CD14-positive monocyte (primary cell): ENCODE measurements around the gene COQ8A. TPM values are rescaled to one million over a fixed set of nuclear protein-coding genes. Genes with fewer than 3 reads are reported as not detected.

Source experiments
- DNase-seq, 3 donors: peaks; one replicate each; pipeline ENCODE4 v3.0.0-alpha.2; 2011 to 2022
- H2AFZ ChIP-seq: 2 replicates; pipeline ENCODE4 v1.6.0; 2012; ENCODE audit warnings: mild to moderate bottlenecking, low read depth, low read length, inconsistent platforms; ENCODE audit not compliant: insufficient read depth, poor library complexity, severe bottlenecking
- H3K27ac ChIP-seq, 2 donors: 1 replicate in 1 of 2; 2 replicates in 1 of 2; pipeline ENCODE4 v1.5.1; 2012 to 2013; ENCODE audit warnings: low read length in 2 of 2, control low read depth in 1 of 2, inconsistent platforms in 1 of 2, low read depth in 1 of 2, mild to moderate bottlenecking in 1 of 2
- H3K27me3 ChIP-seq, 2 donors: one replicate each; pipeline versions ENCODE4 v1.6.0 to v1.6.1; 2011 to 2013; ENCODE audit warnings: low read length in 2 of 2; ENCODE audit not compliant: control insufficient read depth in 2 of 2, insufficient read depth in 2 of 2
- H3K36me3 ChIP-seq, 2 donors: replicated peaks in 1 of 2; 1 replicate in 1 of 2; 2 replicates in 1 of 2; pipeline versions ENCODE4 v1.5.1 to v1.6.1; 2012 to 2013; ENCODE audit warnings: low read length in 2 of 2, control low read depth in 1 of 2, inconsistent platforms in 1 of 2, mild to moderate bottlenecking in 1 of 2; ENCODE audit not compliant: insufficient read depth in 2 of 2, control insufficient read depth in 1 of 2
- H3K4me1 ChIP-seq, 2 donors: 1 replicate in 1 of 2; 2 replicates in 1 of 2; pipeline versions ENCODE4 v1.5.1 to v1.6.1; 2012 to 2013; ENCODE audit warnings: low read length in 2 of 2, control low read depth in 1 of 2, inconsistent platforms in 1 of 2, mild to moderate bottlenecking in 1 of 2, moderate library complexity in 1 of 2; ENCODE audit not compliant: insufficient read depth in 2 of 2, control insufficient read depth in 1 of 2
- H3K4me2 ChIP-seq: replicated peaks from 2 replicates; pipeline ENCODE3; 2012; ENCODE audit warnings: low read length, moderate library complexity, mild to moderate bottlenecking; ENCODE audit not compliant: poor library complexity, severe bottlenecking; ENCODE audit errors: extremely low read depth
- H3K4me3 ChIP-seq, 3 experiments: fragments of 200-600 bp in 1 of 3; sonication (generic) in 1 of 3; replicated peaks in 1 of 3; 1 replicate in 2 of 3; 2 replicates in 1 of 3; pipeline ENCODE4 v1.5.1; 2011 to 2013; ENCODE audit warnings: low read length in 3 of 3, mild to moderate bottlenecking in 3 of 3, control low read depth in 2 of 3, low read depth in 2 of 3, inconsistent platforms in 1 of 3, moderate library complexity in 1 of 3
- H3K79me2 ChIP-seq: 2 replicates; pipeline ENCODE4 v1.6.0; 2012; ENCODE audit warnings: mild to moderate bottlenecking, control low read depth, inconsistent platforms, low read length, moderate library complexity; ENCODE audit not compliant: insufficient read depth
- H3K9ac ChIP-seq: 2 replicates; pipeline ENCODE4 v1.6.0; 2017; ENCODE audit warnings: low read length, mild to moderate bottlenecking; ENCODE audit not compliant: insufficient read depth, poor library complexity, severe bottlenecking
- H3K9me3 ChIP-seq, 2 donors: replicated peaks in 1 of 2; 1 replicate in 1 of 2; 2 replicates in 1 of 2; pipeline versions ENCODE4 v1.5.1 to v1.6.1; 2012 to 2013; ENCODE audit warnings: low read length in 2 of 2, control low read depth in 1 of 2; ENCODE audit not compliant: control insufficient read depth in 1 of 2, insufficient read depth in 1 of 2
- H4K20me1 ChIP-seq: 2 replicates; pipeline ENCODE4 v1.6.0; 2012; ENCODE audit warnings: mild to moderate bottlenecking, low read length, control low read depth, moderate library complexity; ENCODE audit not compliant: insufficient read depth
- H3K27ac Mint-ChIP-seq, 7 donors: one replicate each; pipeline ENCODE4 v1.8.0; 2020; ENCODE audit warnings: mild to moderate bottlenecking in 7 of 7, mixed read lengths in 7 of 7, moderate library complexity in 6 of 7, inconsistent platforms in 2 of 7
- H3K27me3 Mint-ChIP-seq, 3 donors: one replicate each; pipeline ENCODE4 v1.8.0; 2021 to 2022; ENCODE audit warnings: low read depth in 3 of 3, mild to moderate bottlenecking in 3 of 3, mixed read lengths in 3 of 3, moderate library complexity in 3 of 3, inconsistent platforms in 1 of 3
- H3K36me3 Mint-ChIP-seq, 2 donors: one replicate each; pipeline ENCODE4 v1.8.0; 2020; ENCODE audit warnings: mixed read lengths in 2 of 2, inconsistent platforms in 1 of 2, mild to moderate bottlenecking in 1 of 2
- H3K4me1 Mint-ChIP-seq: one replicate; pipeline ENCODE4 v1.8.0; 2020; ENCODE audit warnings: mild to moderate bottlenecking, mixed read lengths
- H3K4me3 Mint-ChIP-seq, 2 donors: one replicate each; pipeline ENCODE4 v1.8.0; 2020; ENCODE audit warnings: mild to moderate bottlenecking in 2 of 2, mixed read lengths in 2 of 2, moderate library complexity in 1 of 2
- H3K9me3 Mint-ChIP-seq, 7 donors: one replicate each; pipeline ENCODE4 v1.8.0; 2020 to 2022; ENCODE audit warnings: mixed read lengths in 7 of 7, mild to moderate bottlenecking in 6 of 7, moderate library complexity in 6 of 7, inconsistent platforms in 2 of 7
- CTCF ChIP-seq: fragments of 200-600 bp; IDR thresholded peaks from one replicate; pipeline ENCODE4 v1.8.0; 2022; ENCODE audit warnings: antibody characterized with exemption, mild to moderate bottlenecking
- WGBS: methylation state at CpG from one replicate; pipeline ENCODE4 v1.1.5; 2013; ENCODE audit warnings: missing lambda C conversion rate; ENCODE audit not compliant: insufficient coverage; 5-methylcytosine and 5-hydroxymethylcytosine counted together
- intact Hi-C, 2 donors: fragments of 100-400 bp; cut with micrococcal nuclease; formaldehyde crosslinking; loops; one replicate each; pipeline versions ENCODE4 v1.15.0 to v1.15.1; 2023
- polyA plus RNA-seq, 3 donors: library from polyadenylated mRNA; depleted of rRNA in 1 of 3; unstranded in 2 of 3; stranded (reverse) in 1 of 3; fragments of 300-500 nt in 2 of 3; fragments of >200 nt in 1 of 3; fragmentation: Illumina TruSeq in 2 of 3; gene quantifications; 1 replicate in 2 of 3; 2 replicates in 1 of 3; pipeline ENCODE4 v1.2.3, GENCODE V29; 2012 to 2021

Gene COQ8A
- polyA plus RNA-seq, 3 donors: 33.1 to 44.7 (median 38.2) TPM

GRCh38 chr1:226965581-226966440 lies 25.7 kb downstream of the COQ8A start:
- peaks cover 28% of the 10 kb centered on the region for H3K79me2 ChIP-seq

GRCh38 chr1:226966683-226967082 lies 26.6 kb downstream of the COQ8A start:
- Mint-ChIP-seq H3K27me3 (peaks cover 0 to 2% (median 0%) of the 10 kb centered on the region in 3 donors), H3K4me3 (no peak overlapping the region), H3K9me3 (peaks cover 2 to 8% (median 4%) of the 10 kb centered on the region in 7 donors), H3K36me3 (peaks cover 44 to 65% of the 10 kb centered on the region in 2 donors), H3K4me1 (peaks cover 20% of the 10 kb centered on the region), H3K27ac (no peak overlapping the region)
- H3K9ac ChIP-seq: no peak overlapping the region
- peaks cover 19% of the 10 kb centered on the region for H3K79me2 ChIP-seq
- H3K27me3 ChIP-seq: no peaks in the 10 kb centered on the region
- H3K36me3 ChIP-seq: peaks cover 30 to 67% of the 10 kb centered on the region in 2 donors
- H3K27ac ChIP-seq: peak overlapping the region in 1 of 2 donors; percentile 21
- peaks cover 59% of the 10 kb centered on the region for H4K20me1 ChIP-seq
- intact Hi-C loops: no loop called here
- H3K9me3 ChIP-seq: peaks cover 2 to 4% of the 10 kb centered on the region in 2 donors
- H3K4me3 ChIP-seq: no peak overlapping the region
- DNase-seq: no peak
- peaks cover 17 to 18% of the 10 kb centered on the region in 2 donors for H3K4me1 ChIP-seq
- no peak overlapping the region for H3K4me2 ChIP-seq
- no peak overlapping the region for H2AFZ ChIP-seq
- no CpG with 5 or more reads among the region's 4 CpGs for WGBS
- TF ChIP-seq CTCF: no peak

More at GRCh38 chr1:226965581-226966440, 25.7 kb downstream of the COQ8A start:
- no peak for DNase-seq
- TF ChIP-seq CTCF: no peak
- H3K4me1 ChIP-seq: peaks cover 17 to 18% of the 10 kb centered on the region in 2 donors
- no peak overlapping the region for H3K4me2 ChIP-seq
- no peaks in the 10 kb centered on the region for H3K27me3 ChIP-seq
- peaks cover 30 to 66% of the 10 kb centered on the region in 2 donors for H3K36me3 ChIP-seq
- no peak overlapping the region for H2AFZ ChIP-seq
- Mint-ChIP-seq H3K27ac (peak overlapping the region in 2 of 7 donors; percentile 31 to 75), H3K4me1 (peaks cover 19% of the 10 kb centered on the region), H3K36me3 (peaks cover 42 to 66% of the 10 kb centered on the region in 2 donors), H3K27me3 (peaks cover 0 to 2% (median 0%) of the 10 kb centered on the region in 3 donors), H3K4me3 (no peak overlapping the region), H3K9me3 (peaks cover 0 to 8% (median under 1%) of the 10 kb centered on the region in 7 donors)
- WGBS: 97% methylated on average over 21 of the region's 23 CpGs
- H4K20me1 ChIP-seq: peaks cover 68% of the 10 kb centered on the region
- intact Hi-C loops: no loop called here
- H3K4me3 ChIP-seq: no peak overlapping the region
- no peaks in the 10 kb centered on the region for H3K9me3 ChIP-seq
- H3K27ac ChIP-seq: peak overlapping the region in 1 of 2 donors; percentile 21
- no peak overlapping the region for H3K9ac ChIP-seq
